ENCODE results near the gene MRPL27.

DNA sequence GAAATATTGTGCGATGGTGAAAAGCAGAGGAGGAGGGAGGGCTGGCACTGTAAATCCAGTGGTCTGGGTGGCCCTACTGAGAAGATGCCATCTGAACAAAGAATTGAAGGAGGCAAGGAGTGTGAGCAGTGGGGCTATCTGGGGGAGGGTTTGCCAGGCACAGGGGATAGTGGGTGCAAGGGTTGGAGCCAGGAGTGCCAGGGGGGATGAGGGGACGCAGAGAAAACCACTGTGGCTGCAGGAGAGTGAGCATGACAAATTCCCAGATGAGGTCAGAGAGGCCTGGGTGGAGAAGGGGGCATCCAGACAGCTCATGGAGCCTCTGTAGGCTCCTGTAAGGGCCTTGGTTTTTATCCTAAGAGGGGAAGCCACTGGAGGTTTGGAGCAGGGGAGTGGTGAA is 22.3 kb downstream of the MRPL27 start:
- TF ChIP-seq, protein P1, sequence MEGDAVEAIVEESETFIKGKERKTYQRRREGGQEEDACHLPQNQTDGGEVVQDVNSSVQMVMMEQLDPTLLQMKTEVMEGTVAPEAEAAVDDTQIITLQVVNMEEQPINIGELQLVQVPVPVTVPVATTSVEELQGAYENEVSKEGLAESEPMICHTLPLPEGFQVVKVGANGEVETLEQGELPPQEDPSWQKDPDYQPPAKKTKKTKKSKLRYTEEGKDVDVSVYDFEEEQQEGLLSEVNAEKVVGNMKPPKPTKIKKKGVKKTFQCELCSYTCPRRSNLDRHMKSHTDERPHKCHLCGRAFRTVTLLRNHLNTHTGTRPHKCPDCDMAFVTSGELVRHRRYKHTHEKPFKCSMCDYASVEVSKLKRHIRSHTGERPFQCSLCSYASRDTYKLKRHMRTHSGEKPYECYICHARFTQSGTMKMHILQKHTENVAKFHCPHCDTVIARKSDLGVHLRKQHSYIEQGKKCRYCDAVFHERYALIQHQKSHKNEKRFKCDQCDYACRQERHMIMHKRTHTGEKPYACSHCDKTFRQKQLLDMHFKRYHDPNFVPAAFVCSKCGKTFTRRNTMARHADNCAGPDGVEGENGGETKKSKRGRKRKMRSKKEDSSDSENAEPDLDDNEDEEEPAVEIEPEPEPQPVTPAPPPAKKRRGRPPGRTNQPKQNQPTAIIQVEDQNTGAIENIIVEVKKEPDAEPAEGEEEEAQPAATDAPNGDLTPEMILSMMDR (IDR thresholded peaks at IDR 0.05): no peak
- no peak for TF ChIP-seq POLR2A (IDR thresholded peaks at IDR 0.05)

All from Peyer's patch (tissue), 4 donors.